ENCODE measurements around the gene TTR.

- TF ChIP-seq, protein P1, sequence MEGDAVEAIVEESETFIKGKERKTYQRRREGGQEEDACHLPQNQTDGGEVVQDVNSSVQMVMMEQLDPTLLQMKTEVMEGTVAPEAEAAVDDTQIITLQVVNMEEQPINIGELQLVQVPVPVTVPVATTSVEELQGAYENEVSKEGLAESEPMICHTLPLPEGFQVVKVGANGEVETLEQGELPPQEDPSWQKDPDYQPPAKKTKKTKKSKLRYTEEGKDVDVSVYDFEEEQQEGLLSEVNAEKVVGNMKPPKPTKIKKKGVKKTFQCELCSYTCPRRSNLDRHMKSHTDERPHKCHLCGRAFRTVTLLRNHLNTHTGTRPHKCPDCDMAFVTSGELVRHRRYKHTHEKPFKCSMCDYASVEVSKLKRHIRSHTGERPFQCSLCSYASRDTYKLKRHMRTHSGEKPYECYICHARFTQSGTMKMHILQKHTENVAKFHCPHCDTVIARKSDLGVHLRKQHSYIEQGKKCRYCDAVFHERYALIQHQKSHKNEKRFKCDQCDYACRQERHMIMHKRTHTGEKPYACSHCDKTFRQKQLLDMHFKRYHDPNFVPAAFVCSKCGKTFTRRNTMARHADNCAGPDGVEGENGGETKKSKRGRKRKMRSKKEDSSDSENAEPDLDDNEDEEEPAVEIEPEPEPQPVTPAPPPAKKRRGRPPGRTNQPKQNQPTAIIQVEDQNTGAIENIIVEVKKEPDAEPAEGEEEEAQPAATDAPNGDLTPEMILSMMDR (IDR thresholded peaks at IDR 0.05) = no peak
- no peak for TF ChIP-seq POLR2A (IDR thresholded peaks at IDR 0.05)
Measured at GRCh38 chr18:31596081-31596872, 4.6 kb downstream of the TTR start.
